K562 (cell line): ENCODE data around the gene RPS19BP1. TPM values are rescaled to one million over a fixed set of nuclear protein-coding genes. Genes with fewer than 3 reads are reported as not detected.

Source experiments
- ATAC-seq: fragments of 200-7000 bp; cut with Tn5 transposase; 3 replicates; pipeline ENCODE4 v1.9.1; 2020; ENCODE audit warnings: moderate library complexity
- BruUV-seq: library from RNA; stranded (reverse); fragments of 400-500 nt; replicated peaks from 2 replicates; lab custom pipeline; 2021; lab: Mats Ljungman, UMichigan
- CTCF ChIA-PET: fragments of 300-600 bp; formaldehyde crosslinking; extraction: SDS; loops from one replicate; lab custom pipeline; 2021; ENCODE audit warnings: low intra/inter-chr PET ratio; lab: Yijun Ruan, JAX
- POLR2A ChIA-PET: fragments of 300-600, 350-650 bp; sonication (Branson Sonifier 250); formaldehyde crosslinking; extraction: SDS; loops from one replicate; lab custom pipeline; 2021; ENCODE audit warnings: antibody characterized with exemption, inconsistent platforms; lab: Yijun Ruan, JAX
- DNase-seq, 4 experiments: peaks; one replicate each; pipeline versions ENCODE4 v3.0.0 to v3.0.0-alpha.2; 2011 to 2018; ENCODE audit warnings: low spot score in 3 of 4, mixed read lengths in 3 of 4; ENCODE audit errors: extremely low read depth in 1 of 4
- FAIRE-seq: peaks from 2 replicates; lab custom pipeline; 2011; peaks lifted over from hg19 to GRCh38; lab: Jason Lieb, UNC
- H2AFZ ChIP-seq: 2 replicates; pipeline ENCODE4 v1.6.0; 2011; ENCODE audit warnings: low read depth, low read length, control low read depth, inconsistent platforms
- H3K27ac ChIP-seq: fragments of 200-600 bp; 3 replicates; pipeline ENCODE4 v1.8.0; 2011; ENCODE audit warnings: low read depth, mild to moderate bottlenecking, control low read depth, inconsistent platforms, low read length, moderate library complexity, mixed read lengths; ENCODE audit errors: extremely low read depth
- H3K27me3 ChIP-seq, 2 experiments: fragments of 300-600 bp in 1 of 2; 2 replicates in 1 of 2; 3 replicates in 1 of 2; pipeline versions ENCODE4 v1.6.0 to v1.8.0; 2011; ENCODE audit warnings: inconsistent platforms in 2 of 2, low read length in 2 of 2, mild to moderate bottlenecking in 1 of 2, mixed read lengths in 1 of 2, moderate library complexity in 1 of 2; ENCODE audit not compliant: control insufficient read depth in 2 of 2, insufficient read depth in 2 of 2
- H3K36me3 ChIP-seq: fragments of 300-600 bp; 3 replicates; pipeline ENCODE4 v1.8.0; 2011; ENCODE audit warnings: mild to moderate bottlenecking, low read length, inconsistent platforms; ENCODE audit not compliant: control insufficient read depth, insufficient read depth
- H3K4me1 ChIP-seq, 2 experiments: fragments of 200-600 bp in 1 of 2; replicated peaks in 1 of 2; 2 replicates in 1 of 2; 3 replicates in 1 of 2; pipeline versions ENCODE4 v1.5.1 to v1.8.0; 2011; ENCODE audit warnings: inconsistent platforms in 2 of 2, low read length in 2 of 2, mild to moderate bottlenecking in 1 of 2, mixed read lengths in 1 of 2, moderate library complexity in 1 of 2; ENCODE audit not compliant: control insufficient read depth in 2 of 2, insufficient read depth in 2 of 2
- H3K4me2 ChIP-seq: 2 replicates; pipeline ENCODE4 v1.6.1; 2011; ENCODE audit warnings: low read length, control low read depth, inconsistent platforms, mixed read lengths; ENCODE audit not compliant: insufficient read depth
- H3K4me3 ChIP-seq: fragments of 200-600 bp; sonication (generic), shearing (Covaris generic); 2 replicates; pipeline ENCODE4 v1.5.1; 2016; ENCODE audit warnings: control low read depth, inconsistent platforms
- H3K79me2 ChIP-seq: fragments of 200-600 bp; 3 replicates; pipeline ENCODE4 v1.8.0; 2011; ENCODE audit warnings: low read length, inconsistent platforms; ENCODE audit not compliant: control insufficient read depth, insufficient read depth
- H3K9ac ChIP-seq, 2 experiments: 2 replicates each; pipeline versions ENCODE4 v1.6.0 to v1.6.1; 2011; ENCODE audit warnings: low read depth in 2 of 2, low read length in 2 of 2, control low read depth in 1 of 2, inconsistent platforms in 1 of 2, mild to moderate bottlenecking in 1 of 2, mixed read lengths in 1 of 2; ENCODE audit not compliant: insufficient read depth in 1 of 2
- H3K9me1 ChIP-seq: one replicate; pipeline ENCODE4 v1.6.0; 2011; ENCODE audit warnings: inconsistent platforms, mild to moderate bottlenecking, low read length, moderate library complexity; ENCODE audit not compliant: control insufficient read depth, insufficient read depth
- H3K9me3 ChIP-seq: replicated peaks from 2 replicates; pipeline ENCODE4 v1.5.1; 2011; ENCODE audit warnings: low read depth, low read length, inconsistent platforms; ENCODE audit not compliant: control insufficient read depth, insufficient read depth
- H4K20me1 ChIP-seq: replicated peaks from 2 replicates; pipeline ENCODE4 v1.6.1; 2011; ENCODE audit warnings: low read length, inconsistent platforms, mixed read lengths; ENCODE audit not compliant: control insufficient read depth, insufficient read depth
- ELF1 ChIP-seq: fragments of 200-800 bp; sonication (Bioruptor generic); IDR thresholded peaks from 2 replicates; pipeline ENCODE4 v1.6.1; 2016; ENCODE audit warnings: missing genetic modification characterization, missing compliant biosample characterization
- FOXP1 ChIP-seq: sonication (generic); formaldehyde crosslinking; IDR thresholded peaks from 2 replicates; pipeline ENCODE4 v1.8.0; 2022; ENCODE audit warnings: mild to moderate bottlenecking, missing genetic modification reagents
- GABPB2 ChIP-seq: fragments of 250-450 bp; sonication (Bioruptor Pico); conservative IDR thresholded peaks from 2 replicates; pipeline ENCODE4 v1.5.1; 2021; ENCODE audit warnings: mild to moderate bottlenecking
- NFE2L1 ChIP-seq: fragments of 450-650 bp; IDR thresholded peaks from 2 replicates; pipeline ENCODE4 v1.6.1; 2016; ENCODE audit warnings: missing genetic modification characterization, low read depth, mild to moderate bottlenecking, missing compliant biosample characterization, moderate library complexity, borderline replicate concordance
- OTX1 ChIP-seq: fragments of 450-650 bp; formaldehyde crosslinking; IDR thresholded peaks from 2 replicates; pipeline ENCODE4 v1.4.0; 2022; ENCODE audit warnings: mild to moderate bottlenecking
- POLR2G ChIP-seq: fragments of 200-400 bp; formaldehyde crosslinking; IDR thresholded peaks from 2 replicates; pipeline ENCODE4 v1.6.1; 2017; ENCODE audit warnings: low read depth, mild to moderate bottlenecking, antibody characterized with exemption, low read length, moderate library complexity
- RBFOX2 ChIP-seq: fragments of 200-400 bp; formaldehyde crosslinking; IDR thresholded peaks from 2 replicates; pipeline ENCODE4 v1.6.1; 2017; ENCODE audit warnings: low read depth, mild to moderate bottlenecking, low read length, moderate library complexity
- SAFB2 ChIP-seq: fragments of 200-400 bp; formaldehyde crosslinking; IDR thresholded peaks from 2 replicates; pipeline ENCODE4 v1.6.1; 2018; ENCODE audit warnings: borderline replicate concordance, low read length, low read depth, moderate library complexity; ENCODE audit not compliant: severe bottlenecking
- XRCC3 ChIP-seq: fragments of 450-650 bp; IDR thresholded peaks from 2 replicates; pipeline ENCODE4 v1.6.1; 2017; ENCODE audit warnings: mild to moderate bottlenecking, moderate library complexity
- ZBTB8A ChIP-seq: fragments of 450-650 bp; IDR thresholded peaks from 2 replicates; pipeline ENCODE4 v1.6.1; 2018; ENCODE audit warnings: mild to moderate bottlenecking, moderate library complexity; ENCODE audit not compliant: partially characterized antibody
- WGBS: fragments of 100-300 bp; shearing (Covaris generic); methylation state at CpG from one replicate; pipeline ENCODE4 v1.1.6; 2016; ENCODE audit warnings: low coverage, mixed read lengths; ENCODE audit not compliant: insufficient coverage; ENCODE audit errors: missing lambda C conversion rate; 5-methylcytosine and 5-hydroxymethylcytosine counted together
- in situ Hi-C: fragments of 300-500 bp; cut with MboI; formaldehyde crosslinking; loops from 4 replicates; pipeline ENCODE4 v1.15.0; 2018; ENCODE audit warnings: inconsistent platforms, mixed read lengths
- intact Hi-C: fragments of 100-400 bp; cut with micrococcal nuclease; formaldehyde crosslinking; loops from 2 replicates; pipeline ENCODE4 v1.14.2; 2022
- polyA plus RNA-seq, 8 experiments: library from polyadenylated mRNA; depleted of rRNA in 4 of 8; stranded (reverse) in 5 of 8; unstranded in 3 of 8; fragments of >200 nt; fragmentation: Nextera tagmentation in 2 of 8; fragmentation: Illumina TruSeq in 1 of 8; extraction: Ambion mirVana in 2 of 8; extraction: Trizol in 1 of 8; gene quantifications; 2 replicates each; pipeline versions ENCODE4 v1.2.1 to v1.2.3, GENCODE V29; 2011 to 2014; ENCODE audit warnings: inconsistent platforms in 1 of 8, missing spikeins in 1 of 8
- total RNA-seq, 7 experiments: library from RNA; depleted of rRNA in 6 of 7; stranded (reverse); fragments of >200 nt in 6 of 7; fragmentation: Illumina TruSeq in 2 of 7; extraction: Trizol in 2 of 7; gene quantifications; 2 replicates each; pipeline versions ENCODE4 v1.2.1 to v1.2.3, GENCODE V29; 2011 to 2021; ENCODE audit warnings: low replicate concordance in 1 of 7
- TF ChIP-seq, protein P1 (sequence below): fragments of 250-450 bp; sonication (Bioruptor Pico); IDR thresholded peaks from 2 replicates; pipeline ENCODE4 v1.4.0; 2020; ENCODE audit warnings: borderline replicate concordance
- TF ChIP-seq, protein P2 (sequence below), 3 experiments: IDR thresholded peaks in 2 of 3; conservative IDR thresholded peaks in 1 of 3; 2 replicates each; pipeline ENCODE4 v1.5.1; 2011 to 2012; ENCODE audit warnings: low read length in 3 of 3, mild to moderate bottlenecking in 3 of 3, control low read depth in 2 of 3, improper control_type of control experiment in 1 of 3, inconsistent platforms in 1 of 3, low read depth in 1 of 3, mixed read lengths in 1 of 3, moderate library complexity in 1 of 3; ENCODE audit not compliant: insufficient read depth in 2 of 3
- TF ChIP-seq, protein P3 (sequence below): fragments of 250-450 bp; sonication (Bioruptor Pico); IDR thresholded peaks from 2 replicates; pipeline ENCODE4 v1.8.0; 2022; ENCODE audit warnings: inconsistent platforms

The RPS19BP1 gene
- total and polyA plus RNA-seq, 9 of the 15 experiments (the other 6 are each of a cell fraction or from before 2014, with no cell fraction given), result 3.0 to 223 (median 84.3) TPM

DNA sequence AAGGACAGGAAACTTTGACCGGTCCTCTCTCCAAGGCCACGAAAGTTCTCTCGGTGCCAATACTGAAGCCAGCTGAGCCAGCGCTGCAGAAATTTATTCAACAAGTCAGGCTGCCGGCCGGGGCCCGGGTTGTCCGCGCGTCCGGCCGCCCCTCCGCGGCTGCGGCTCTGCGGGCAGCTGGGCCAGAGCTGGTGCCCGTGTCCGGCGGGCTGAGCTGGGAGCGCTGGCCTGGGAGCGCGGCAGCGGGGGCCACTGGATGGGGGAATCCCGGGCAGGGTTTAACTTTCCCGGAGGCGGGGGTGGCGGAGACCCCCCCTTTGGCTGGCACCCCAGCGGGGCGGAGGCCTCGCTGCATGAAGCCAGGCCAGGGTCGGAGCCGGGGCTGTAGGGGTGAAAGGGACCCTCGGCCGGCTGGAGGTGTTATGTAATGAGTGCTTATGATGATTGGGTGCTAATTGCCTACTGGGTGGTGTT lies 25.7 kb upstream of the RPS19BP1 start (continued):
- no peak for TF ChIP-seq NFE2L1 (tag)
- no peak for TF ChIP-seq XRCC3
- TF ChIP-seq FOXP1 (CRISPR knock-in tag), result no peak
- no peak for TF ChIP-seq ELF1
- no peak for TF ChIP-seq OTX1

DNA sequence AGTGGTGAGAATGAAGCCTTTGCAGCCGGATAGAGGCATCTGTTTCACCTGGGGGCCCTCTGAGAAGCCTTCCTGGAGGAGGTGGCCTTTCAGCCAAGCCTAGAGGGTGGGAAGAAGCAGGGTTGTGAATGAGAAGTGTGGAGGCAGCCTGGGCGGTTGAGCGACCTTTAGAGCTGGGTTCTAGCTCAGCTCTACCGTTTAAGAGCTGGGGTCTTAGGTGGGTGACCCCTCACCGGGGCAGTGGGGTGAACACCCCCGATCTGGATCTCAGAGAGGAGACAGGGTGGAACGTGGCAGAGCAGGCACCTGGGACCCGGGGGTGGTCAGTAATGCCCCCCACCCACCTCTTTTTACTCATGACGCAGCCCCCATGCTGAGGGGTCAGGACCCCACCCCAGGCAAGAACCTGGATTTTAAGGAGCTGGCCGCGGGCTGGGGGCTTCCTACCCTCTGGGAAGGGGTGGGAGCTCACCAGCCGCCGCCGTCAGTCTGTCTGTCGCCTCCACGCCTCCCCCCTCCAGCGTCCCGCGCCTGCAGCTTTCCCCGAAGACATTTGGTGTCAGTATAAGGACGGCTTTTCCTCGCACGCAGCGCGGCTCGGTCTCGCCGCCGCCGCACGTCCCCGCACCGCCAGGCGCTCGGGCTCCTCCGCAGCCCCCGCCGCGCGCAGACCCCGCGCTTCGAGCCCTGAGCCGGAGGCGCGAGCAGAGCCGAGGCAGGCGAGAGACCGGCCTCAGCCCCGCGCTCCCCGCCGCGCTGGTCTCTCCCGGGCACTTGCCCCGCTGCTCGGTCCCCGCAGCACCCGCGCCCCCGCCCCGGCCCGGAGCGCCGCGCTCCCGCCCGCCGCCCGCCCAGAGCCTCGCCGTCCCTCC lies 24.7 kb upstream of the RPS19BP1 start:
- H3K27me3 ChIP-seq, result no peaks in the 10 kb centered on the region
- in situ Hi-C loops, result no loop called here
- TF ChIP-seq, protein P1, sequence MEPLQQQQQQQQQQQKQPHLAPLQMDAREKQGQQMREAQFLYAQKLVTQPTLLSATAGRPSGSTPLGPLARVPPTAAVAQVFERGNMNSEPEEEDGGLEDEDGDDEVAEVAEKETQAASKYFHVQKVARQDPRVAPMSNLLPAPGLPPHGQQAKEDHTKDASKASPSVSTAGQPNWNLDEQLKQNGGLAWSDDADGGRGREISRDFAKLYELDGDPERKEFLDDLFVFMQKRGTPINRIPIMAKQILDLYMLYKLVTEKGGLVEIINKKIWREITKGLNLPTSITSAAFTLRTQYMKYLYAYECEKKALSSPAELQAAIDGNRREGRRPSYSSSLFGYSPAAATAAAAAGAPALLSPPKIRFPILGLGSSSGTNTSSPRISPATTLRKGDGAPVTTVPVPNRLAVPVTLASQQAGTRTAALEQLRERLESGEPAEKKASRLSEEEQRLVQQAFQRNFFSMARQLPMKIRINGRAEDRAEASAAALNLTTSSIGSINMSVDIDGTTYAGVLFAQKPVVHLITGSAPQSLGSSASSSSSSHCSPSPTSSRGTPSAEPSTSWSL (CRISPR knock-in tag), result no peak
- TF ChIP-seq ZBTB8A (no peak), GABPB2 (CRISPR knock-in tag) (no peak), POLR2G (peak; percentile 66), SAFB2 (no peak), RBFOX2 (peak; percentile 59)
- TF ChIP-seq, protein P2, sequence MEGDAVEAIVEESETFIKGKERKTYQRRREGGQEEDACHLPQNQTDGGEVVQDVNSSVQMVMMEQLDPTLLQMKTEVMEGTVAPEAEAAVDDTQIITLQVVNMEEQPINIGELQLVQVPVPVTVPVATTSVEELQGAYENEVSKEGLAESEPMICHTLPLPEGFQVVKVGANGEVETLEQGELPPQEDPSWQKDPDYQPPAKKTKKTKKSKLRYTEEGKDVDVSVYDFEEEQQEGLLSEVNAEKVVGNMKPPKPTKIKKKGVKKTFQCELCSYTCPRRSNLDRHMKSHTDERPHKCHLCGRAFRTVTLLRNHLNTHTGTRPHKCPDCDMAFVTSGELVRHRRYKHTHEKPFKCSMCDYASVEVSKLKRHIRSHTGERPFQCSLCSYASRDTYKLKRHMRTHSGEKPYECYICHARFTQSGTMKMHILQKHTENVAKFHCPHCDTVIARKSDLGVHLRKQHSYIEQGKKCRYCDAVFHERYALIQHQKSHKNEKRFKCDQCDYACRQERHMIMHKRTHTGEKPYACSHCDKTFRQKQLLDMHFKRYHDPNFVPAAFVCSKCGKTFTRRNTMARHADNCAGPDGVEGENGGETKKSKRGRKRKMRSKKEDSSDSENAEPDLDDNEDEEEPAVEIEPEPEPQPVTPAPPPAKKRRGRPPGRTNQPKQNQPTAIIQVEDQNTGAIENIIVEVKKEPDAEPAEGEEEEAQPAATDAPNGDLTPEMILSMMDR (IDR thresholded peaks at IDR 0.05 in 2 of 3, conservative IDR thresholded peaks at IDR 0.05 in 1 of 3; ENCODE audit: insufficient read depth in 2 of 3, low read depth in 1 of 3, low read length in 3 of 3), result peak; percentile 40 to 63 (median 61); a peak in 5 of 6 replicates
- TF ChIP-seq, protein P3, sequence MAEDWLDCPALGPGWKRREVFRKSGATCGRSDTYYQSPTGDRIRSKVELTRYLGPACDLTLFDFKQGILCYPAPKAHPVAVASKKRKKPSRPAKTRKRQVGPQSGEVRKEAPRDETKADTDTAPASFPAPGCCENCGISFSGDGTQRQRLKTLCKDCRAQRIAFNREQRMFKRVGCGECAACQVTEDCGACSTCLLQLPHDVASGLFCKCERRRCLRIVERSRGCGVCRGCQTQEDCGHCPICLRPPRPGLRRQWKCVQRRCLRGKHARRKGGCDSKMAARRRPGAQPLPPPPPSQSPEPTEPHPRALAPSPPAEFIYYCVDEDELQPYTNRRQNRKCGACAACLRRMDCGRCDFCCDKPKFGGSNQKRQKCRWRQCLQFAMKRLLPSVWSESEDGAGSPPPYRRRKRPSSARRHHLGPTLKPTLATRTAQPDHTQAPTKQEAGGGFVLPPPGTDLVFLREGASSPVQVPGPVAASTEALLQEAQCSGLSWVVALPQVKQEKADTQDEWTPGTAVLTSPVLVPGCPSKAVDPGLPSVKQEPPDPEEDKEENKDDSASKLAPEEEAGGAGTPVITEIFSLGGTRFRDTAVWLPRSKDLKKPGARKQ (CRISPR knock-in tag), result no peak

More for the DNA sequence above, 24.7 kb upstream of the RPS19BP1 start:
- Histone ChIP-seq H3K9me1 (no peaks in the 10 kb centered on the region), H3K4me2 (peak overlapping the region; percentile 32; the same call in 1 of the 2 replicates), H3K9me3 (no peaks in the 10 kb centered on the region), H3K27ac (no peak overlapping the region), H3K9ac (peak overlapping the region in 1 of 2 experiments; percentile 87; a peak in 2 of 4 replicates), H2AFZ (peak overlapping the region; percentile 74; the same call in 1 of the 2 replicates), H3K4me1 (peaks cover 0 to 31% of the 10 kb centered on the region in 2 experiments; a peak in 3 of 5 replicates), H3K36me3 (no peaks in the 10 kb centered on the region), H4K20me1 (0 out of 2 replicates have a peak, but pooled peaks cover 4% of the 10 kb centered on the region), H3K4me3 (peak overlapping the region; percentile 41), H3K79me2 (no peaks in the 10 kb centered on the region)
- no TSS peak for BruUV-seq
- ChIA-PET POLR2A (interaction anchor here (0.6 to 1.9 kb wide), 4 partner anchors 93 to 487 kb away, joined by 3 to 5 read pairs (median 3); no protein-coding TSS in a partner anchor), CTCF (interaction anchor here (0.6 to 0.8 kb wide), 3 partner anchors 450 to 660 kb away, joined by 3 to 5 read pairs (median 3); no protein-coding TSS in a partner anchor)
- ATAC-seq, result peak; percentile 83
- FAIRE-seq, result no peak
- intact Hi-C loops, result loop anchor here (5.0 kb wide), 1 partner anchor 465 kb away; no protein-coding TSS in a partner anchor
- peak; percentile 44 to 69 (median 60) for DNase-seq
- 14% methylated on average over 25 of the region's 72 CpGs for whole genome bisulfite sequencing
